GM18907 (cell line): ENCODE measurements around the gene SBNO1.
"Not testable (repeated sequence)": the region's sequence is repeated elsewhere in the genome, so short reads cannot be mapped to it uniquely, and the experiment has no call there.

Experiments used
- ATAC-seq: cut with Tn5 transposase; IDR thresholded peaks from one replicate; pipeline ENCODE4 v1.9.1; 2021; ENCODE audit warnings: mild to moderate bottlenecking, moderate library complexity; ENCODE audit not compliant: unreplicated experiment

The SBNO1 gene

GRCh38 chr12:123388951-123389559 lies 24.4 kb upstream of the SBNO1 start:
- peak; percentile 15 for ATAC-seq

- peak; percentile 38 for ATAC-seq
These were observed 23.7 kb upstream of the SBNO1 start for GRCh38 chr12:123388177-123388950.

GRCh38 chr12:123387508-123388176 lies 23.0 kb upstream of the SBNO1 start:
- no peak for ATAC-seq

- not testable (repeated sequence) for ATAC-seq
These were observed 20.9 kb upstream of the SBNO1 start for GRCh38 chr12:123385536-123385935.

GRCh38 chr12:123384994-123385376 lies 20.3 kb upstream of the SBNO1 start:
- ATAC-seq: no peak

GRCh38 chr12:123384318-123384993 lies 19.8 kb upstream of the SBNO1 start:
- ATAC-seq: no peak

GRCh38 chr12:123382684-123383083 lies 18.0 kb upstream of the SBNO1 start:
- no peak for ATAC-seq

GRCh38 chr12:123379391-123379790 lies 14.7 kb upstream of the SBNO1 start:
- no peak for ATAC-seq

- not testable (repeated sequence) for ATAC-seq
These were observed 7.8 kb upstream of the SBNO1 start for GRCh38 chr12:123372415-123372814.

GRCh38 chr12:123371667-123372368 lies 7.2 kb upstream of the SBNO1 start:
- not testable (repeated sequence) for ATAC-seq

GRCh38 chr12:123369229-123369628 lies 4.6 kb upstream of the SBNO1 start:
- no peak for ATAC-seq

GRCh38 chr12:123368431-123368830 lies 3.8 kb upstream of the SBNO1 start:
- ATAC-seq: not testable (repeated sequence)

GRCh38 chr12:123367511-123367910 lies 2.9 kb upstream of the SBNO1 start:
- no peak for ATAC-seq

- ATAC-seq: peak; percentile 69
These were observed 624 bp upstream of the SBNO1 start for GRCh38 chr12:123365025-123365917.

GRCh38 chr12:123363740-123364531 lies 711 bp downstream of the SBNO1 start:
- ATAC-seq: peak; percentile 26

GRCh38 chr12:123363390-123363739 lies 1.3 kb downstream of the SBNO1 start:
- no peak for ATAC-seq

GRCh38 chr12:123358035-123358434 lies 6.6 kb downstream of the SBNO1 start:
- ATAC-seq: no peak

- ATAC-seq: no peak
These were observed 8.4 kb downstream of the SBNO1 start for GRCh38 chr12:123356159-123356670.

- ATAC-seq: no peak
These were observed 10.0 kb downstream of the SBNO1 start for GRCh38 chr12:123354600-123354999.
